ENCODE results near the gene LGALS14. TPM values are rescaled to one million over a fixed set of nuclear protein-coding genes. Genes with fewer than 3 reads are reported as not detected.

Gene LGALS14
- total RNA-seq, 1 donor from 2014 or later: not detected

GRCh38 chr19:39740395-39740794, 36.1 kb downstream of the LGALS14 start:
- no peaks in the 10 kb centered on the region for H3K27me3 ChIP-seq
- no peak overlapping the region for H3K27ac ChIP-seq
- no peak for DNase-seq (ENCODE audit: extremely low spot score in 2 of 2)
- no peaks in the 10 kb centered on the region for H3K4me1 ChIP-seq
- intact Hi-C loops (cut with DNase I): no loop called here
- no peaks in the 10 kb centered on the region for H3K9me3 ChIP-seq
- H3K4me3 ChIP-seq: no peak overlapping the region
- TF ChIP-seq CTCF (IDR thresholded peaks at IDR 0.05): no peak
- TF ChIP-seq POLR2A (IDR thresholded peaks at IDR 0.05): no peak
- no peak for TF ChIP-seq POLR2AphosphoS5 (IDR thresholded peaks at IDR 0.05; ENCODE audit: insufficient read depth in 1 of 2, low read depth in 1 of 2)
- no peaks in the 10 kb centered on the region for H3K36me3 ChIP-seq

GRCh38 chr19:39745643-39746042, 41.4 kb downstream of the LGALS14 start:
- TF ChIP-seq CTCF (IDR thresholded peaks at IDR 0.05) (no peak), POLR2A (IDR thresholded peaks at IDR 0.05) (no peak), POLR2AphosphoS5 (IDR thresholded peaks at IDR 0.05; ENCODE audit: insufficient read depth in 1 of 2, low read depth in 1 of 2) (no peak)
- no peaks in the 10 kb centered on the region for H3K9me3 ChIP-seq
- intact Hi-C loops (cut with DNase I): no loop called here
- H3K27me3 ChIP-seq: no peaks in the 10 kb centered on the region
- DNase-seq (ENCODE audit: extremely low spot score in 2 of 2): no peak
- no peaks in the 10 kb centered on the region for H3K4me1 ChIP-seq
- no peak overlapping the region for H3K27ac ChIP-seq
- H3K4me3 ChIP-seq: no peak overlapping the region
- H3K36me3 ChIP-seq: no peaks in the 10 kb centered on the region

GRCh38 chr19:39746836-39747529, 42.7 kb downstream of the LGALS14 start:
- Histone ChIP-seq H3K4me3 (no peak overlapping the region), H3K9me3 (no peaks in the 10 kb centered on the region), H3K27ac (no peak overlapping the region), H3K36me3 (no peaks in the 10 kb centered on the region), H3K27me3 (no peaks in the 10 kb centered on the region), H3K4me1 (no peaks in the 10 kb centered on the region)
- intact Hi-C loops (cut with DNase I): no loop called here
- DNase-seq (ENCODE audit: extremely low spot score in 2 of 2): no peak
- TF ChIP-seq POLR2AphosphoS5 (IDR thresholded peaks at IDR 0.05; ENCODE audit: insufficient read depth in 1 of 2, low read depth in 1 of 2) (no peak), CTCF (IDR thresholded peaks at IDR 0.05) (no peak), POLR2A (IDR thresholded peaks at IDR 0.05) (no peak)

- Histone ChIP-seq H3K9me3 (no peaks in the 10 kb centered on the region), H3K4me1 (no peaks in the 10 kb centered on the region), H3K27me3 (no peaks in the 10 kb centered on the region), H3K4me3 (no peak overlapping the region), H3K36me3 (no peaks in the 10 kb centered on the region), H3K27ac (no peak overlapping the region)
- DNase-seq (ENCODE audit: extremely low spot score in 2 of 2): no peak
- TF ChIP-seq CTCF (IDR thresholded peaks at IDR 0.05) (no peak), POLR2AphosphoS5 (IDR thresholded peaks at IDR 0.05; ENCODE audit: insufficient read depth in 1 of 2, low read depth in 1 of 2) (no peak), POLR2A (IDR thresholded peaks at IDR 0.05) (no peak)
- intact Hi-C loops (cut with DNase I): no loop called here
Measured at GRCh38 chr19:39749981-39750380, 45.7 kb downstream of the LGALS14 start.

GRCh38 chr19:39752390-39752789, 48.1 kb downstream of the LGALS14 start:
- no peak for DNase-seq (ENCODE audit: extremely low spot score in 2 of 2)
- H3K27ac ChIP-seq: no peak overlapping the region
- intact Hi-C loops (cut with DNase I): no loop called here
- no peaks in the 10 kb centered on the region for H3K27me3 ChIP-seq
- H3K9me3 ChIP-seq: no peaks in the 10 kb centered on the region
- H3K4me3 ChIP-seq: no peak overlapping the region
- no peaks in the 10 kb centered on the region for H3K36me3 ChIP-seq
- TF ChIP-seq POLR2A (IDR thresholded peaks at IDR 0.05) (no peak), CTCF (IDR thresholded peaks at IDR 0.05) (no peak), POLR2AphosphoS5 (IDR thresholded peaks at IDR 0.05; ENCODE audit: insufficient read depth in 1 of 2, low read depth in 1 of 2) (no peak)
- no peaks in the 10 kb centered on the region for H3K4me1 ChIP-seq
